Measurements from ENCODE around the gene FCMR.

FCMR gene

GRCh38 chr1:206898089-206898914 is 23.4 kb downstream of the FCMR start:
- peaks cover 97% of the 10 kb centered on the region for H3K27me3 ChIP-seq (ENCODE audit: insufficient read depth, low read depth, severe bottlenecking)
- no peak for DNase-seq

GRCh38 chr1:206897175-206897574 is 24.6 kb downstream of the FCMR start, which contains the start of gene IL24:
Gene IL24, plus strand, starts transcription at chr1:206897443. Its CDS starts 390 bp downstream, at chr1:206897833.
- no peak within 1 kb of the TSS for H3K27ac ChIP-seq
- H3K9me3 ChIP-seq (ENCODE audit: severe bottlenecking): no peaks in the 10 kb centered on the region
- no peak within 1 kb of the TSS for H3K4me3 ChIP-seq (ENCODE audit: low read depth, low read length)
- no peaks in the 10 kb centered on the region for H3K36me3 ChIP-seq
- H3K27me3 ChIP-seq (ENCODE audit: insufficient read depth, low read depth, severe bottlenecking): peaks cover 99% of the 10 kb centered on the region
- TF ChIP-seq, protein P1, sequence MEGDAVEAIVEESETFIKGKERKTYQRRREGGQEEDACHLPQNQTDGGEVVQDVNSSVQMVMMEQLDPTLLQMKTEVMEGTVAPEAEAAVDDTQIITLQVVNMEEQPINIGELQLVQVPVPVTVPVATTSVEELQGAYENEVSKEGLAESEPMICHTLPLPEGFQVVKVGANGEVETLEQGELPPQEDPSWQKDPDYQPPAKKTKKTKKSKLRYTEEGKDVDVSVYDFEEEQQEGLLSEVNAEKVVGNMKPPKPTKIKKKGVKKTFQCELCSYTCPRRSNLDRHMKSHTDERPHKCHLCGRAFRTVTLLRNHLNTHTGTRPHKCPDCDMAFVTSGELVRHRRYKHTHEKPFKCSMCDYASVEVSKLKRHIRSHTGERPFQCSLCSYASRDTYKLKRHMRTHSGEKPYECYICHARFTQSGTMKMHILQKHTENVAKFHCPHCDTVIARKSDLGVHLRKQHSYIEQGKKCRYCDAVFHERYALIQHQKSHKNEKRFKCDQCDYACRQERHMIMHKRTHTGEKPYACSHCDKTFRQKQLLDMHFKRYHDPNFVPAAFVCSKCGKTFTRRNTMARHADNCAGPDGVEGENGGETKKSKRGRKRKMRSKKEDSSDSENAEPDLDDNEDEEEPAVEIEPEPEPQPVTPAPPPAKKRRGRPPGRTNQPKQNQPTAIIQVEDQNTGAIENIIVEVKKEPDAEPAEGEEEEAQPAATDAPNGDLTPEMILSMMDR (IDR thresholded peaks at IDR 0.05; ENCODE audit: low read depth, low read length): no peak
- no peak for DNase-seq

More at GRCh38 chr1:206898089-206898914, 23.4 kb downstream of the FCMR start:
- TF ChIP-seq, protein P1 (IDR thresholded peaks at IDR 0.05; ENCODE audit: low read depth, low read length): no peak
- no peaks in the 10 kb centered on the region for H3K9me3 ChIP-seq (ENCODE audit: severe bottlenecking)
- no peaks in the 10 kb centered on the region for H3K36me3 ChIP-seq
- no peak overlapping the region for H3K27ac ChIP-seq
- no peak overlapping the region for H3K4me3 ChIP-seq (ENCODE audit: low read depth, low read length)

GRCh38 chr1:206896261-206896660 is 25.5 kb downstream of the FCMR start:
- no peak overlapping the region for H3K27ac ChIP-seq
- TF ChIP-seq, protein P1 (IDR thresholded peaks at IDR 0.05; ENCODE audit: low read depth, low read length): no peak

GRCh38 chr1:206895837-206896242 is 25.9 kb downstream of the FCMR start:
- Histone ChIP-seq H3K36me3 (no peaks in the 10 kb centered on the region), H3K9me3 (ENCODE audit: severe bottlenecking) (no peaks in the 10 kb centered on the region), H3K27ac (no peak overlapping the region), H3K4me3 (ENCODE audit: low read depth, low read length) (no peak overlapping the region), H3K27me3 (ENCODE audit: insufficient read depth, low read depth, severe bottlenecking) (peaks cover 99% of the 10 kb centered on the region)
- DNase-seq: peak; percentile 5
- TF ChIP-seq, protein P1 (IDR thresholded peaks at IDR 0.05; ENCODE audit: low read depth, low read length): no peak

More at GRCh38 chr1:206896261-206896660, 25.5 kb downstream of the FCMR start:
- Histone ChIP-seq H3K36me3 (no peaks in the 10 kb centered on the region), H3K9me3 (ENCODE audit: severe bottlenecking) (no peaks in the 10 kb centered on the region), H3K4me3 (ENCODE audit: low read depth, low read length) (no peak overlapping the region), H3K27me3 (ENCODE audit: insufficient read depth, low read depth, severe bottlenecking) (peaks cover 99% of the 10 kb centered on the region)
- DNase-seq: peak; percentile 5

DNA sequence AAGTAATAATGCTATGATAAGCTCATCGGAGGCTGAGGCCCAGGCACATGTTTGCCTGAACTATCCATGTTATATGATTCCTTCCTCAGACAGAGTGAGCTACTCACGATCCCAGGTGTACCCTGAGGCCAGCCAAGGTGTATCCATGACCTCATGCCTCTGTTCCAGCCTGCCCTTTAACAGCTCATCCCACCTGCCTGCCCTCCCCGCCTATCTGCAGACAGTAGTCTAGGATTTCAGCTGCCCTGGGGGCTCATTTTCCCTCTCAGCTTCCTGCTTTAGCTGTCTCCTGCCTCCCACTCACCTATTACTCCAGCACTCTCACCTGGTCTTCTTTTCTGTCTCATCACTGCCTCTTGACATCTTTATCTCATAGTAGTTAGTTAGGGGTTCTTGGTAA is 26.4 kb downstream of the FCMR start:
- Histone ChIP-seq H3K27me3 (ENCODE audit: insufficient read depth, low read depth, severe bottlenecking) (peaks cover 99% of the 10 kb centered on the region), H3K36me3 (no peaks in the 10 kb centered on the region), H3K27ac (no peak overlapping the region), H3K9me3 (ENCODE audit: severe bottlenecking) (no peaks in the 10 kb centered on the region), H3K4me3 (ENCODE audit: low read depth, low read length) (no peak overlapping the region)
- peak; percentile 7 for DNase-seq
- TF ChIP-seq, protein P1 (IDR thresholded peaks at IDR 0.05; ENCODE audit: low read depth, low read length): no peak
